Muscle layer of duodenum (tissue), 2 donors: ENCODE results near the gene AHSA1.

Experiments
- H3K27ac ChIP-seq: one replicate; pipeline ENCODE4 v1.7.0; 2013; ENCODE audit warnings: mild to moderate bottlenecking, low read length
- H3K27me3 ChIP-seq: one replicate; pipeline ENCODE4 v1.7.0; 2013; ENCODE audit warnings: low read depth, mild to moderate bottlenecking, control low read depth, low read length
- H3K36me3 ChIP-seq, 2 donors: one replicate each; pipeline ENCODE4 v1.7.0; 2013; ENCODE audit warnings: low read length in 2 of 2, control low read depth in 1 of 2, mild to moderate bottlenecking in 1 of 2; ENCODE audit not compliant: insufficient read depth in 2 of 2, control insufficient read depth in 1 of 2
- H3K4me1 ChIP-seq, 2 donors: one replicate each; pipeline ENCODE4 v1.7.0; 2013; ENCODE audit warnings: low read length in 2 of 2, mild to moderate bottlenecking in 2 of 2, control low read depth in 1 of 2, moderate library complexity in 1 of 2; ENCODE audit not compliant: insufficient read depth in 2 of 2, control insufficient read depth in 1 of 2
- H3K4me3 ChIP-seq, 2 donors: one replicate each; pipeline ENCODE4 v1.7.0; 2013; ENCODE audit warnings: low read length in 2 of 2, low read depth in 1 of 2, mild to moderate bottlenecking in 1 of 2
- H3K9me3 ChIP-seq, 2 donors: one replicate each; pipeline ENCODE4 v1.7.0; 2013; ENCODE audit warnings: low read length in 2 of 2, control low read depth in 1 of 2, mild to moderate bottlenecking in 1 of 2; ENCODE audit not compliant: control insufficient read depth in 1 of 2
- donor health status: healthy.

Gene AHSA1

GRCh38 chr14:77474479-77475177 lies 16.7 kb downstream of the AHSA1 start:
- no peak overlapping the region for H3K27ac ChIP-seq
- no peaks in the 10 kb centered on the region for H3K9me3 ChIP-seq
- no peaks in the 10 kb centered on the region for H3K4me1 ChIP-seq
- H3K4me3 ChIP-seq = no peak overlapping the region
- no peaks in the 10 kb centered on the region for H3K27me3 ChIP-seq
- H3K36me3 ChIP-seq = peaks cover 2% of the 10 kb centered on the region in 2 donors

- Histone ChIP-seq H3K27me3 (no peaks in the 10 kb centered on the region), H3K9me3 (no peaks in the 10 kb centered on the region), H3K4me1 (no peaks in the 10 kb centered on the region), H3K36me3 (no peaks in the 10 kb centered on the region), H3K27ac (no peak overlapping the region), H3K4me3 (no peak overlapping the region)
These were observed 17.7 kb downstream of the AHSA1 start for GRCh38 chr14:77475432-77476115.

- H3K9me3 ChIP-seq = no peaks in the 10 kb centered on the region
- H3K27ac ChIP-seq = no peak overlapping the region
- H3K27me3 ChIP-seq = no peaks in the 10 kb centered on the region
- no peak overlapping the region for H3K4me3 ChIP-seq
- H3K36me3 ChIP-seq = no peaks in the 10 kb centered on the region
- H3K4me1 ChIP-seq = no peaks in the 10 kb centered on the region
These were observed 20.1 kb downstream of the AHSA1 start for GRCh38 chr14:77478029-77478428.

- no peak overlapping the region for H3K4me3 ChIP-seq
- H3K27me3 ChIP-seq = no peaks in the 10 kb centered on the region
- H3K4me1 ChIP-seq = no peaks in the 10 kb centered on the region
- no peak overlapping the region for H3K27ac ChIP-seq
- no peaks in the 10 kb centered on the region for H3K9me3 ChIP-seq
- no peaks in the 10 kb centered on the region for H3K36me3 ChIP-seq
These were observed 20.9 kb downstream of the AHSA1 start for GRCh38 chr14:77478796-77479195.

GRCh38 chr14:77482422-77482821 lies 24.5 kb downstream of the AHSA1 start:
- H3K27me3 ChIP-seq = no peaks in the 10 kb centered on the region
- H3K27ac ChIP-seq = no peak overlapping the region
- no peaks in the 10 kb centered on the region for H3K36me3 ChIP-seq
- no peak overlapping the region for H3K4me3 ChIP-seq
- H3K4me1 ChIP-seq = no peaks in the 10 kb centered on the region
- no peaks in the 10 kb centered on the region for H3K9me3 ChIP-seq

- H3K27ac ChIP-seq = no peak overlapping the region
- no peaks in the 10 kb centered on the region for H3K9me3 ChIP-seq
- no peaks in the 10 kb centered on the region for H3K36me3 ChIP-seq
These were observed 27.4 kb downstream of the AHSA1 start for GRCh38 chr14:77485256-77485655.

GRCh38 chr14:77485901-77486678 lies 28.2 kb downstream of the AHSA1 start:
- Histone ChIP-seq H3K9me3 (no peaks in the 10 kb centered on the region), H3K4me1 (no peaks in the 10 kb centered on the region), H3K27me3 (no peaks in the 10 kb centered on the region), H3K4me3 (no peak overlapping the region), H3K36me3 (no peaks in the 10 kb centered on the region), H3K27ac (no peak overlapping the region)

More at GRCh38 chr14:77485256-77485655, 27.4 kb downstream of the AHSA1 start:
- Histone ChIP-seq H3K27me3 (no peaks in the 10 kb centered on the region), H3K4me3 (no peak overlapping the region), H3K4me1 (no peaks in the 10 kb centered on the region)

- no peak overlapping the region for H3K27ac ChIP-seq
- H3K27me3 ChIP-seq = no peaks in the 10 kb centered on the region
- no peaks in the 10 kb centered on the region for H3K36me3 ChIP-seq
- no peak overlapping the region for H3K4me3 ChIP-seq
- no peaks in the 10 kb centered on the region for H3K9me3 ChIP-seq
- no peaks in the 10 kb centered on the region for H3K4me1 ChIP-seq
These were observed 30.7 kb downstream of the AHSA1 start for GRCh38 chr14:77488558-77488957.

GRCh38 chr14:77489041-77489440 lies 31.1 kb downstream of the AHSA1 start:
- Histone ChIP-seq H3K36me3 (no peaks in the 10 kb centered on the region), H3K27ac (no peak overlapping the region), H3K4me1 (no peaks in the 10 kb centered on the region), H3K4me3 (no peak overlapping the region), H3K27me3 (no peaks in the 10 kb centered on the region), H3K9me3 (no peaks in the 10 kb centered on the region)

- Histone ChIP-seq H3K9me3 (no peaks in the 10 kb centered on the region), H3K4me3 (no peak overlapping the region), H3K27ac (no peak overlapping the region), H3K36me3 (no peaks in the 10 kb centered on the region), H3K4me1 (no peaks in the 10 kb centered on the region), H3K27me3 (no peaks in the 10 kb centered on the region)
These were observed 32.6 kb downstream of the AHSA1 start for GRCh38 chr14:77490347-77490986.

GRCh38 chr14:77491056-77491455 lies 33.2 kb downstream of the AHSA1 start:
- Histone ChIP-seq H3K36me3 (no peaks in the 10 kb centered on the region), H3K27me3 (no peaks in the 10 kb centered on the region), H3K9me3 (no peaks in the 10 kb centered on the region), H3K4me3 (no peak overlapping the region), H3K27ac (no peak overlapping the region), H3K4me1 (no peaks in the 10 kb centered on the region)
